ENCODE results near the gene SSX2IP.

- no peak for TF ChIP-seq CTCF (IDR thresholded peaks at IDR 0.05)
- no peak for TF ChIP-seq POLR2A (IDR thresholded peaks at IDR 0.05)
Measured at GRCh38 chr1:84688463-84689061, 1.7 kb downstream of the SSX2IP start.
